Subcutaneous adipose tissue (tissue), 4 donors: ENCODE results near the gene CCSER1. TPM values are rescaled to one million over a fixed set of nuclear protein-coding genes. Genes with fewer than 3 reads are reported as not detected.

Experiments used
- CTCF ChIP-seq: fragments of 450-650 bp; IDR thresholded peaks from one replicate; pipeline ENCODE4 v1.5.1; 2016; ENCODE audit warnings: low read depth, mild to moderate bottlenecking, control low read depth, antibody characterized with exemption, moderate library complexity
- total RNA-seq, 4 donors: library from RNA; depleted of rRNA; stranded (reverse); fragments of >200 nt; gene quantifications; one replicate each; pipeline ENCODE4 v1.1.0, GENCODE V29; 2016

Gene CCSER1
- total RNA-seq, 4 donors from 2014 or later, result 8.0 to 18.1 (median 16.0) TPM

GRCh38 chr4:90570615-90571014 lies 443.4 kb downstream of the CCSER1 start:
- no peak for TF ChIP-seq CTCF

- no peak for TF ChIP-seq CTCF
These were observed 445.8 kb downstream of the CCSER1 start for GRCh38 chr4:90572996-90573395.

- no peak for TF ChIP-seq CTCF
These were observed 448.2 kb downstream of the CCSER1 start for GRCh38 chr4:90575371-90575770.

- no peak for TF ChIP-seq CTCF
These were observed 453.1 kb downstream of the CCSER1 start for GRCh38 chr4:90580326-90580725.

GRCh38 chr4:90582087-90582486 lies 454.9 kb downstream of the CCSER1 start:
- no peak for TF ChIP-seq CTCF

- no peak for TF ChIP-seq CTCF
These were observed 456.9 kb downstream of the CCSER1 start for GRCh38 chr4:90584051-90584450.

GRCh38 chr4:90585961-90586360 lies 458.8 kb downstream of the CCSER1 start:
- TF ChIP-seq CTCF, result no peak

- TF ChIP-seq CTCF, result no peak
These were observed 459.6 kb downstream of the CCSER1 start for GRCh38 chr4:90586799-90587198.
